Subcutaneous adipose tissue (tissue), 4 donors: ENCODE measurements around the gene GABBR2. TPM values are rescaled to one million over a fixed set of nuclear protein-coding genes. Genes with fewer than 3 reads are reported as not detected.

ENCODE experiments used
- CTCF ChIP-seq: fragments of 450-650 bp; IDR thresholded peaks from one replicate; pipeline ENCODE4 v1.5.1; 2016; ENCODE audit warnings: low read depth, mild to moderate bottlenecking, control low read depth, antibody characterized with exemption, moderate library complexity
- total RNA-seq, 4 donors: library from RNA; depleted of rRNA; stranded (reverse); fragments of >200 nt; gene quantifications; one replicate each; pipeline ENCODE4 v1.1.0, GENCODE V29; 2016

The GABBR2 gene
- total RNA-seq, 4 donors from 2014 or later: not detected

DNA sequence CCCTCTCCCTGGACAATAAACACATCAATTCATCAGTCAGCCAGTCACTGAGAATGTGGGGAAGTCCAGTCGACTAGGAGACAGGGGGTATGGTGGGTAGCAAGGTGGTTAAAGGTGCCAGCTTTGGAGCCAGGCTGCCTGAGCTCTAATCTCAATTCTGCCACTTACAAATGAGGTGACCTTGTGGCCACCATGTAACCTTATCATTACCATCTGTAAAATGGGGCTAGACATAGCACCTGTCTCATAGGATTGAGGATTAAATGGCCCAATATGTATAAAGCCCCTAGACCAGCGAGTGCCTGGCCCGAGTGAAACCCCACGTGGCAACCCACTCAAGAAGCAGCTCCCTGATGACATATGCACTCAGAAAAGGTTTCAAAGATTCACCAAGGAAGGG is 380.0 kb downstream of the GABBR2 start:
- TF ChIP-seq CTCF: no peak

DNA sequence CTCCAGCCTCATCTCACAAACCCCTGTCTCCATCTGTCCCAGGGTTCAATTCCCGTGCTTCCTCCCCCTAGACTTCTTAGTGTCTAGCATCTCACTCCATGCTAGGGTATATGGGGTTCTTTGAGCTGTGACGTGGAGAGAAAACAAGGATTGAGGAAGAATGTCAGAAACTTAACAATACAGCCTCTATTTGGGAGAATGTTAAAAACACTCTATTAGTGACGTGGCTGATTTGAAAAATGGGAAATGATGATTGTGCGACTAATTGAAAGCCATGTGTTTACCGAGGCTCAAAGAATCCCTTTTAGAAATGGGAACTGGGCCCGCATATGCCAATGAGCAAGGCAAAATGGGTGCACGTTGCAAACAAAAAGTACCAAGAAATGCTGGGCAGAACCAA is 380.6 kb downstream of the GABBR2 start:
- no peak for TF ChIP-seq CTCF

DNA sequence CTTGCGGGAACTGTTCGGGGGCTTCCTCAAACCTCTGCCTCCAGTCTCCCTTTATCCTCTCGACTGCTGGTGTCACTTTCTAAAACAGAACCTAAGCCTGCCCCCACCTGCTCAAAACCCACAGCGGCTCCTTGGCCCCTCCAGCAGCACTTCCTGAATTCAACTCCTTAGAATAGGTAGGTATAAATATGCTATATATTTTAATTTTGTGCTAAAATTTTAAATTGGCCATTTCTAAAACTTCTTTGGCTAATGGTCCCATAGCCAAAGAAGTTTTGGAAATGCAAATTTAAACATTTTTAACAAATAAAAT is 381.5 kb downstream of the GABBR2 start:
- TF ChIP-seq CTCF: no peak

- TF ChIP-seq CTCF: no peak
Measured at GRCh38 chr9:98326459-98327248, 382.1 kb downstream of the GABBR2 start.

DNA sequence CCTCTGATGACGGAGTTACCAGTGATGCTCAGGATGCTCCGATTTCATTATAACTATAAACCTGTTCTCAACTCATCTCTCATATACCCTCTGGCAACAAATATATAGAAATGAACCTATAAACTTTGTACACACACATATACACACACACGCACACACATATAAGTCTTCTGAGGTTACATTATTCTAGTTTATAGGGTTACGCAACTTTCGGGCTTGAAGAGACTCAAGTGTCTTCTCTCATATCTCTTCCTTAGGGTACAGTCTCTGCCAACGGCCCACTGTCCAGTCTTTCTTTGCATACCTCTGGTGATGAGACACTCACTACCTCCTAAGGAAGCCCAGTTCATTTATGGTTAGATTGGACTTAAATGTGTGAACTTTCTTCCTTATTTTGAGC is 383.9 kb downstream of the GABBR2 start:
- TF ChIP-seq CTCF: no peak

DNA sequence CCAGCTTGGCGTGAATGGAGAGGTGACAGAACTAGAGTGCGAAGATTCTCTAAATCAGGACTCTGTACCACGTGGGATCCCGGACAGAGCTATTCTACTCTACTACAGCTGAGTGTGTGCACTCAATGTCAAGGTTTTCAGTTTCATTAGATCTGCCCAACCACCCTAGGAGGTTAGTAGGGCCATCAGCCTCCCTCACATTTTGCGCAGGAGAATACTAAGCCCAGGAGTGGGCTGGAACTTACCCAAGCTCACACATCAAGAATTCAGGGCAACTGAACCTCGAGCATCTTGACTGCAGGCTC is 385.0 kb downstream of the GABBR2 start:
- TF ChIP-seq CTCF: no peak

GRCh38 chr9:98323051-98323830 is 385.5 kb downstream of the GABBR2 start:
- TF ChIP-seq CTCF: no peak
